HG03460 (cell line): ENCODE data around the gene ZNRD2.
"Not testable (repeated sequence)": the region's sequence is repeated elsewhere in the genome, so short reads cannot be mapped to it uniquely, and the experiment has no call there.

Experiments
- ATAC-seq: cut with Tn5 transposase; IDR thresholded peaks from one replicate; pipeline ENCODE4 v1.9.1; 2021; ENCODE audit not compliant: unreplicated experiment

The ZNRD2 gene, protein sequence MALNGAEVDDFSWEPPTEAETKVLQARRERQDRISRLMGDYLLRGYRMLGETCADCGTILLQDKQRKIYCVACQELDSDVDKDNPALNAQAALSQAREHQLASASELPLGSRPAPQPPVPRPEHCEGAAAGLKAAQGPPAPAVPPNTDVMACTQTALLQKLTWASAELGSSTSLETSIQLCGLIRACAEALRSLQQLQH

GRCh38 chr11:65569973-65570918 is at the start of gene ZNRD2:
Gene ZNRD2, plus strand, starts transcription at chr11:65570477. Its CDS starts 15 bp downstream, at chr11:65570492.
- peak; percentile 49 for ATAC-seq

DNA sequence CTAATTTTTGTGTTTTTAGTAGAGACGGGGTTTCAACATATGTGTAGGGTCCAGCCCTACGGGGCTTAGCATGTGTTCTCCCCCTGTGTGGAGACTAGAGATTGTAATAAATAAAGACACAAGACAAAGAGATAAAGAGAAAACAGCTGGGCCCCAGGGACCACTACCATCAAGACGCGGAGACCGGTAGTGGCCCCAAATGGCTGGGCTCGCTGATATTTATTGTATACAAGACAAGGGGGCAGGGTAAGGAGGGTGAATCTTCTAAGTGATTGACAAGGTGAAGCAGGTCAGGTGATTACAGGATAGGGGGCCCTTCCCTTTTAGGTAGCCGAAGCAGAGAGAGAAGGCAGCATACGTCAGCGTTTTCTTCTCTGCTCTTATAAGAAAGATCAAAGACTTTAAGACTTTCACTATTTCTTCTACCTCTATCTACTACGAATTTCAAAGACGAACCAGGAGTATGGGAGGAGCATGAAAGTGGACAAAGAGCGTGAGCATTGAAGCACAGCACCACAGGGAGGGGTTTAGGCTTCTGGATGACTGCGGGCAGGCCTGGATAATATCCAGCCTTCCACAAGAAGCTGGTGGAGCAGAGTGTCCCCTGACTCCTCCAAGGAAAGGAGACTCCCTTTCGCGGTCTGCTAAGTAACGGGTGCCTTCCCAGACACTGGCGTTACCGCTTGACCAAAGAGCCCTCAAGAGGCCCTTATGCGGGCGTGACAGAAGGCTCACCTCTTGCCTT is 48.3 kb upstream of the ZNRD2 start:
- ATAC-seq, result not testable (repeated sequence)

DNA sequence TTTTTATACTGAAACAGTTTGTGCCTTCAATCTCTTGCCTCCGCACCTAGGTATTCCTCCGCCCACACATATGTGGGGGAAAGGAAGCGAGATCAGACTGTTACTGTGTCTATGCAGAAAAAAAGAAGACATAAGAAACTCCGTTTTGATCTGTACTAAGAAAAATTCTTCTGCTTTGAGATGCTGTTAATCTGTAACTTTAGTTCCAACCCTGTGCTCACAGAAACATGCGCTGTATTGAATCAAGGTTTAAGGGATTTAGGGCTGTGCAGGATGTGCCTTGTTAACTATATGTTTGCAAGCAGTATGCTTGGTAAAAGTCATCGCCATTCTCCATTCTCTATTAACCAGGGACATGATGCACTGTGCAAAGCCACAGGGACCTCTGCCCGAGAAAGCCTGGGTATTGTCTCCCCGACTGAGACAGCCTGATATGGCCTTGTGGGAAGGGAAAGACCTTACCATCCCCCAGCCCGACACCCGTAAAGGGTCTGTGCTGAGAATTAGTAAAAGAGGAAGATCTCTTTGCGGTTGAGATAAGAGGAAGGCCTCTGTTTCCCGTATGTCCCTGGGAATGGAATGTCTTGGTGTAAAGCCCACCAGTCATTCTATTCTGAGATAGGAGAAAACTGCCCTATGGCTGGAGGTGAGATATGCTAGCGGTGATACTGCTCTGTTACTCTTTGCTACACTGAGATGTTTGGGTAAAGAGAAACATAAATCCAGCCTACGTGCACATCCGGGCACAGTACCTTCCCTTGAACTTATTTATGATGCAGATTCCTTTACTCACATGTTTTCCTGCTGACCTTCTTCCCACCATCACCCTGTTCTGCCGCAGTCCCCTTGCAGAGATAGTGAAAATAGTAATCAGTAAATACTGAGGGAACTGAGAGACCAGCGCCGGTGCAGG is 47.3 kb upstream of the ZNRD2 start:
- ATAC-seq, result not testable (repeated sequence)

DNA sequence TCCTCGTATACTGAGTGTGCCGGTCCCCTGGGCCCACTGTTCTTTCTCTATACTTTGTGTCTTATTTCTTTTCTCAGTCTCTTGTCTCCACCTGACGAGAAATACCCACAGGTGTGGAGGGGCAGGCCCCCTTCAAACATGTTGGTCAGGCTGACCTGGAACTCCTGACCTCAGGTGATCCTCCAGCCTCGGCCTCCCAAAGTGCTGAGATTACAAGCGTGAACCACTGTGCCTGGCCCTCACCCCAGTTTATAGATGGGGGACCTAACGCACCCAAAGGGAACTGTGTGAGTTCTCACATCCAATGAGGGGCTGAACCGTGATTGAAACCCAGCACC is 46.7 kb upstream of the ZNRD2 start:
- not testable (repeated sequence) for ATAC-seq

DNA sequence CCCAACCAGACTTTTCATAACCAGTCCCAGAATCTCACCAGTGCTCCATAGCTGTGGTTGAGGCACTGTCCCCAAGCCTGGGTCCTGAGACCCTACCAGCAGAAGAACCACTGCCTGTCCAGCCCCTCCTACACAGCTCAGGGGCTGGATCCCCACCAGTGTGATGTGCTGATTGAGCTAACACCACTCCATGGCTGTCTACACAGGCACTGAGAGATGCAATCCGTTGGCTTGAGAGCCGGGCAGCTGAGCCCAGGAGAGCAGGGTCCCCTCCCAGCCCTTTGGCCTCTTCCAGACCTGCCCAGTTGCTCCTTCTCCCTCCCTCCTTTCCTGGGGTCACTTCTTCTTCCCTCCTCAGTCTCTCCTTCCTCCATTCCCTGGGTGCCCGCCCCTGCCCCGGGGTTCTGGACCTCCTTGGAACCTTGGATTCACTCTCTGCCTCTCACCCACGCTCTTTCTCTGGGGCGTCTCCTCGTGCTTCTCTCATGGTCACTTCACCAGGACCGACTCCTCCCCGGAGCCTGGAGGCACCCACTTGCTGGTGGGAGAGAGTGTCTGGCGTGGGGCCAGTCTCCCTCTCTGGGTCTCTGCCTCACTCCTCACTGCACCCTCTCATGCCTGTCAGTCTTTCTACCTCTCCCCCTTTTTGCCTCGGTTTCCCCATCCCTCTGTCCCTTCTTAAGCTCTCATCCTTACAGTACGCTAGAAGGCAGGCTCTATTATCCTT is 46.1 kb upstream of the ZNRD2 start:
- no peak for ATAC-seq

DNA sequence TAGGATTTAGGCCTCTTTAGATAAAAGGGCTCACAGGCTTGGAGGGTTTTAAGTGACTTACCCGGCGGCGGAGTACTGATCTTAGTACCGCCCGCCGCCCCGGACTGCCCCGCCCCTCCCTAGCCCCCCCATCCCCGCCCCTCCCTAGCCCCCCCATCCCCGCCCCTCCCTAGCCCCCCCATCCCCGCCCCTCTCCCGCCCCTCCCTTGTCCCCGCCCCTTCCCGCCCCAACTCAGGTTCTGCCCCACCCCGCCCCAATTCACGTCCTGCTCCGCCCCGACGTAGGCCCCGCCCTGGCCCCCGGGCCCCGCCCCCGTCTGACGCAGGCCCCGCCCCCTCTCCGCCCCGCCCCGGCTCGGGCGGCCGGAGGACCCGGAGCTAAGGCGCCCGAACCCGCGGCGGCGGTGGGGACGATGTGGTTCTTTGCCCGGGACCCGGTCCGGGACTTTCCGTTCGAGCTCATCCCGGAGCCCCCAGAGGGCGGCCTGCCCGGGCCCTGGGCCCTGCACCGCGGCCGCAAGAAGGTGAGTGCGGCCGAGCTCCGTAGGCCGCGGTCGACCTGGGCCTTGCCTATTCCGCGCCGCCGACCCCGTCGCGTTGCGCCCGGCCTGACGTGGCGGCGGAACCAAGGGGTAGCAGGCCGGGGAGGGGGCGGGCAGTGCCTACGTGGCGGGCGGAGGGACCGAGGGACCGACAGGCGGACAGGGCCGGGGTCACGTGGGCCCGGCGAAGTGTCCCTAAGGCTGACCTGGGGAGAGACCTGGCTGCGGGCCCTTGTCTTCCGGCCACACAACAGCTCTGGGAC is 45.3 kb upstream of the ZNRD2 start, which contains the start of gene SCYL1:
SCYL1 (plus strand) TSS at position 343 of the 805 bp plus-strand sequence; CDS start at position 414, 71 bp downstream.
- peak; percentile 56 for ATAC-seq

- no peak for ATAC-seq
Observed at GRCh38 chr11:65525546-65526480, 44.5 kb upstream of the ZNRD2 start.

- no peak for ATAC-seq
Observed at GRCh38 chr11:65526744-65527143, 43.5 kb upstream of the ZNRD2 start.

- no peak for ATAC-seq
Observed at GRCh38 chr11:65528819-65529350, 41.4 kb upstream of the ZNRD2 start.

- ATAC-seq, result no peak
Observed at GRCh38 chr11:65529475-65530156, 40.7 kb upstream of the ZNRD2 start.

DNA sequence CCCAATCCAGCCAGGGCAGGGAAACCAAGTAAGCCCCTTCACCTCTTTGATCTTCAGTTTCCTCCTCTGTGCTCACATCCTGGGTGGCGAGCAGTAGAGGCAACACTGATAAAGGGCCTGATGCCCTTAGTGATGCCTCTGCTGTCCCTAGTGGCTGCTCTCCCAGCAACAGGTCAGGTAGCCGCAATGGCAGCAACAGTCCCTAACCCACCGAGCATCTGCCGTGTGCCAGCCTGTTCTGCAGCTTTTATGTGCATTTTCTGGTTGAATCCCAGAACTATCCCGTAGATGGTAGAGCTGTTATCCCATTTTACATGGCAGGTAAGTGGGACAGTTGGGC is 40.1 kb upstream of the ZNRD2 start:
- no peak for ATAC-seq

DNA sequence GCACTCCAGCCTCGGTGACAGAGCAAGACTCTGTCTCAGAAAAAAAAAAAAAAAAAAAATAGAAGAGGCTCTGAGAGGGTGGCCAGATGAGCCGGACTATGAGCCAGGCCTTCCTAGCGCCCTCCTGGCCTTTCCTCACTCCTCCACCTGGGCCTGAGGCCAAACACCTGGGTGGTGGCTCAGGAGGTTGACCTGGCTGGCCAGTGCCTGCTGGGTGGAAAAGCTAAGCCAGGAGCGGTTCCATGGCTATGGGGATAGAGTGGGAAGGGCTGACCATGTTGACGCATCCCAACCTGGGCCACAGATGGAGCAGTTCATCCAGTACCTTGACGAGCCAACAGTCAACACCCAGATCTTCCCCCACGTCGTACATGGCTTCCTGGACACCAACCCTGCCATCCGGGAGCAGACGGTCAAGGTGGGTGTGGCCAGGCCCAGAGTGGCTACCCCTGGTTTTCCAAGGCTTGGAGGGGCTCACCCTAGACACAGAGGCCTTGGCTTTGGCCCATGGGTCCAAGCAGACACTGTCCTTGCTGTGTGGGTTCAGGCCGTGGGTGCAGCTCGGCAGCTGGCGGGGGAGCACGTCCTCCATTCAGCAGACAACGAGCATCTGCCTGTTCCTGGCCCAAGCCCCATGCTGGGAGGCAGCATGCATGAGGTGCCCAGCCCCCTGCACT is 37.8 kb upstream of the ZNRD2 start:
- ATAC-seq, result no peak

DNA sequence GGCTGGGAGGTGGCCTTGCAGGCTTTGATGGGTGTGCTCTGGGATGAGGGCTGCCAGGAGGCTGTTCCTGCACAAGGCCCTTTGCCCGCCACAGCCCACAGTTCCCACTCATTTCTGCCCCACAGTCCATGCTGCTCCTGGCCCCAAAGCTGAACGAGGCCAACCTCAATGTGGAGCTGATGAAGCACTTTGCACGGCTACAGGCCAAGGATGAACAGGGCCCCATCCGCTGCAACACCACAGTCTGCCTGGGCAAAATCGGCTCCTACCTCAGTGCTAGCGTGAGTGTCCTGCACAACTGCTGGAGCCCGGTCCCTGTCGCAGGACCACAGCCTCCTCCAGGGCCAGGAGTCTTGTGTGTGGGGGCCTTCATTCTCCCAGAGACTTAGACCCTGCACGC is 35.2 kb upstream of the ZNRD2 start:
- ATAC-seq, result no peak

DNA sequence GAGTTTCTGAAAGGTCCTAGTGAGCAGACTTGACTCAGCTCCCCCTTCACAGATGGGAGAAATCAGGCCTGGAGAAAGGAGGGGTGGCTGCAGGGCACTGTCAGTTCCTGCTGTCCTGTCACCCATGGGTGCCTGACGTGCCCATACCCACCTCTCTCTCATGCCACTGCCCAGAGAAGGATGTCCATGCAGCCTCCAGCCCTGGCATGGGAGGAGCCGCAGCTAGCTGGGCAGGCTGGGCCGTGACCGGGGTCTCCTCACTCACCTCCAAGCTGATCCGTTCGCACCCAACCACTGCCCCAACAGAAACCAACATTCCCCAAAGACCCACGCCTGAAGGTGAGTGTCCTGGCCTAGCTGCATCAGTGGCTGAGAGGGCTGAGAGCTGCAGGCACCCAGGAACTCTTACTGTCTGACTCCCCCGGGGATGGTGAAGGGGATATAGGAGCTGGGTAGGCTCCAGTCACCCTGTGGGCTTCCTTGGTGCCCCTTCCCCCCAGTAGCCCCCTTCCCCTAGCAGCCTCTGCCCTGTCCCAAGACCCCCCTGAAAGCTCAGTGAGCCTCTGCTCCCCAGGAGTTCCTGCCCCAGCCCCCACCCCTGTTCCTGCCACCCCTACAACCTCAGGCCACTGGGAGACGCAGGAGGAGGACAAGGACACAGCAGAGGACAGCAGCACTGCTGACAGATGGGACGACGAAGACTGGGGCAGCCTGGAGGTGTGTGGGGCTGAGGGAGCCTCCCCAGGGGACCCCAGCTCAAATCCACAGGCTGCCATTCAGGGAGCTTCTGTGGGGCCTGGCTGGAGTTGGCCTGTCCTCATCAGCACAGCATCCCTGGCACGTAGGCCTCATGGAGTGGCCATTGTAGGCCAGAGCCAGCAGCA is 33.6 kb upstream of the ZNRD2 start:
- no peak for ATAC-seq

GRCh38 chr11:65537296-65537597 is 33.0 kb upstream of the ZNRD2 start:
- no peak for ATAC-seq
